ENCODE results near the gene CHKA.

The CHKA gene

DNA sequence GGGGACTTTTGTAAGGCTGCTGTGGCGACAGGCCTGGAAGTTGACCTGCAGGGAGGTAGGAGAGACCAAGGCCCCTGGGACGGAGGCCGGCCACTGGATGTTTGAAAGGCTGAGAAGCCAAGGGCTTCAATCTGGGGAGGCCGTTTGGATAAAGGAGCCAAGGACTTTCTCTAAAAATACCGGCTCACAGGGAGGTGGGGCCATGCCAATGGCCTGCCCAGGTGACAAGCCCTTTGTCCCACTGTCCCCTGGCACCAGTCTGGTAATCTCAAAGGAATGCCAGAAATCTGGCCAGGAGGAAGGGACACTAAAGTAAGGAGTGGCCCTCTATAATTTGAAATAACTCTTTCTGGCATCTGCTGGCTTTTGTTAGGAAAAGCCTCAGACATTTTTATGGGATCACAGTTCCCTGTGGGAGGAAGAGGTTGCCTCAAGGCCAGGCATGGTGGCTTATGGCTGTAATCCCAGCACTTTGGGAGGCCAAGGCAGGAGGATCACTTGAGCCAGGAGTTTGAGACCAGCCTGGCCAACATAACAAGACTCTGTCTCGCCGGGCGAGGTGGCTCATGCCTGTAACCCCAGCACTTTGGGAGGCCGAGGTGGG lies 1.9 kb upstream of the CHKA start:
- Histone ChIP-seq H3K27me3 (ENCODE audit: insufficient read depth, insufficient read length) (no peaks in the 10 kb centered on the region), H3K36me3 (ENCODE audit: insufficient read depth, insufficient read length, low read length) (peaks cover 5% of the 10 kb centered on the region), H3K9ac (ENCODE audit: insufficient read length, low read depth) (no peak overlapping the region), H3K4me1 (ENCODE audit: insufficient read depth, insufficient read length) (peaks cover 14% of the 10 kb centered on the region), H3K9me3 (ENCODE audit: insufficient read depth, low read length) (no peaks in the 10 kb centered on the region), H3K4me3 (ENCODE audit: insufficient read length, low read depth) (no peak overlapping the region)
- DNase-seq (ENCODE audit: low read depth, low spot score), result no peak
- TF ChIP-seq ZNF274 (IDR thresholded peaks at IDR 0.05; ENCODE audit: low read depth, low read length), result no peak
- TF ChIP-seq SUZ12 (IDR thresholded peaks at IDR 0.05; ENCODE audit: extremely low read depth, insufficient read depth, insufficient read length), result no peak
- TF ChIP-seq YY1 (IDR thresholded peaks at IDR 0.05; ENCODE audit: insufficient read depth, insufficient read length), result no peak

DNA sequence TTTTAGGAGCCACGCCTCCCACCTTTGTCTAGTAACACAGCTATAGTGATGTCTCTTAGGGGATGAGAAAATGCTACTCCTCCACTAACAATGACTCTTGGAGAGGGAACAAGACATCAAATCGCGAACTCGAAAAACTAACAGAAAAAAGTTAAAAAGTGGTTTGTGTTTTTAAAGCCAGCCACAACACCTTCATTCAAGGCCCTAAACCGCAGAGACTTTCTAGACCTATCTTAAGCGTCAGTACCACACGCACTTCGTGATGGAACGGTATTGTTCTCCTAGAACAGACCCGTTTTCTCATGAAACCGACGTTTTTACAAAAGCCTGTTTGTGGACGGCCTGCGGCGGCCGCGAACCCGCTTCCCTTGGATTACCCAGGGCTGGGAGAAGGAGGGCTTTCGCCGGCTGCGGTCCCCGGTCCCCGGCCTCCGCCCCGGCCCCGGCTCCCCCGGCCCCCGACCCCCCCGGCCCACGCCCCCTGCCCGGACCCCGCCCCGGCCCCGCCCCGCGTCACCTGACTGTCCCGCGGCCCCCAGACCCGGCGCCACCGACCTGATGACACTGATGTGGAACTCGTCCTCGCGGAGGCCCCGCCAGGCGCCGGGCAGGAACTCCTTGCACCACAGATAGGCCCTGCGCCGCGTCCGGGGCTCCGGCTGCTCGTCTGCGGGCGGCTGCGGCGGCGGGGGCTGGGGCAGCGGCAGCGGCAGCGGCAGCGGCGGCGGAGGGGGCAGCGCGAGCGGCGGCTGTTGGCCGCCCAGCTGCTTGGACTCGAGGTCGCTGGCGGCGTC lies 718 bp downstream of the CHKA start:
- TF ChIP-seq YY1 (IDR thresholded peaks at IDR 0.05; ENCODE audit: insufficient read depth, insufficient read length) (no peak), SUZ12 (IDR thresholded peaks at IDR 0.05; ENCODE audit: extremely low read depth, insufficient read depth, insufficient read length) (no peak), ZNF274 (IDR thresholded peaks at IDR 0.05; ENCODE audit: low read depth, low read length) (no peak)
- Histone ChIP-seq H3K4me1 (ENCODE audit: insufficient read depth, insufficient read length) (peaks cover 13% of the 10 kb centered on the region), H3K9me3 (ENCODE audit: insufficient read depth, low read length) (no peaks in the 10 kb centered on the region), H3K4me3 (ENCODE audit: insufficient read length, low read depth) (peak overlapping the region; percentile 80), H3K36me3 (ENCODE audit: insufficient read depth, insufficient read length, low read length) (peaks cover 15% of the 10 kb centered on the region), H3K9ac (ENCODE audit: insufficient read length, low read depth) (peak overlapping the region; percentile 80), H3K27me3 (ENCODE audit: insufficient read depth, insufficient read length) (no peaks in the 10 kb centered on the region)
- no peak for DNase-seq (ENCODE audit: low read depth, low spot score)

DNA sequence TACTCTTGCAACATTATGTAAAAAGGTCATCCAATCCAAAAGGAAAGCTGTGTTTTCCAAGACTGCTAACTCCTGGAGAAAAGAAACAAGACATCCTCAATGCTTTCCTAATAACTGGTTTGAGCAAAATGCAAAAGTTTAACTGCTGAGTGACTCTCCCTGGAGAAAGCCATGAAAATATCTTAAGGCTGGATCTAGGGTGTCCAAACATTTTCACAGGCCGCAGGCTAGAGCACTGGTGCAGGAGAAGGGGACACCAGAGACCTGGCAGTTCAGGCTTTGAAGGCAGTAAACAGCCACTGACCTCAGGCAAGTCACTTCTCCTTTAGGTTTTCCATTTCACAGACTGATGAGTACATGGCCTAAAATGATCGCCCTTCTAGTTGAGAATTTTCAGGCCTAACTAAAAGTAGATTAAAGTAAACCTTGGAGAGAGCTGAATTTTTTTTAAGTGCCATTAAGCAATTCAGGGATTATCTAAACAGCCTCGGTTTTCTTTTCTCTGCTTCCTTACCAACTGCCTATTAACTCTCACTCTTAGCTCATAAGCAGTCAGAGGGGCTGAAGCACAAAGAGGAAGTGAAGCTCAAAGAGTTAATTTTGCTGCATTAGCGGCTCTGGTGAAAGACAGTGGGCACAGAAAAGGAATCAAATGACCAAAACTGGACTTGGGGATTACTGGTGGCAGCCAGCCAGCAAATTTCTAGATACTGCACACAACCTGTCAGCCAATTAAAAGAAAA lies 2.3 kb downstream of the CHKA start:
- Histone ChIP-seq H3K9me3 (ENCODE audit: insufficient read depth, low read length) (no peaks in the 10 kb centered on the region), H3K36me3 (ENCODE audit: insufficient read depth, insufficient read length, low read length) (peaks cover 22% of the 10 kb centered on the region), H3K9ac (ENCODE audit: insufficient read length, low read depth) (peak overlapping the region; percentile 16), H3K4me1 (ENCODE audit: insufficient read depth, insufficient read length) (peaks cover 5% of the 10 kb centered on the region), H3K4me3 (ENCODE audit: insufficient read length, low read depth) (peak overlapping the region; percentile 0), H3K27me3 (ENCODE audit: insufficient read depth, insufficient read length) (no peaks in the 10 kb centered on the region)
- no peak for TF ChIP-seq SUZ12 (IDR thresholded peaks at IDR 0.05; ENCODE audit: extremely low read depth, insufficient read depth, insufficient read length)
- TF ChIP-seq YY1 (IDR thresholded peaks at IDR 0.05; ENCODE audit: insufficient read depth, insufficient read length), result no peak
- TF ChIP-seq ZNF274 (IDR thresholded peaks at IDR 0.05; ENCODE audit: low read depth, low read length), result no peak
- no peak for DNase-seq (ENCODE audit: low read depth, low spot score)

GRCh38 chr11:68117853-68118470 lies 3.2 kb downstream of the CHKA start:
- Histone ChIP-seq H3K9ac (ENCODE audit: insufficient read length, low read depth) (no peak overlapping the region), H3K4me1 (ENCODE audit: insufficient read depth, insufficient read length) (peaks cover 5% of the 10 kb centered on the region), H3K36me3 (ENCODE audit: insufficient read depth, insufficient read length, low read length) (peaks cover 23% of the 10 kb centered on the region), H3K27me3 (ENCODE audit: insufficient read depth, insufficient read length) (no peaks in the 10 kb centered on the region), H3K9me3 (ENCODE audit: insufficient read depth, low read length) (no peaks in the 10 kb centered on the region), H3K4me3 (ENCODE audit: insufficient read length, low read depth) (no peak overlapping the region)
- no peak for TF ChIP-seq ZNF274 (IDR thresholded peaks at IDR 0.05; ENCODE audit: low read depth, low read length)
- no peak for DNase-seq (ENCODE audit: low read depth, low spot score)

- no peak overlapping the region for H3K9ac ChIP-seq (ENCODE audit: insufficient read length, low read depth)
- H3K4me1 ChIP-seq (ENCODE audit: insufficient read depth, insufficient read length), result peaks cover 5% of the 10 kb centered on the region
- peaks cover 23% of the 10 kb centered on the region for H3K36me3 ChIP-seq (ENCODE audit: insufficient read depth, insufficient read length, low read length)
- no peaks in the 10 kb centered on the region for H3K9me3 ChIP-seq (ENCODE audit: insufficient read depth, low read length)
- no peak for TF ChIP-seq ZNF274 (IDR thresholded peaks at IDR 0.05; ENCODE audit: low read depth, low read length)
- TF ChIP-seq SUZ12 (IDR thresholded peaks at IDR 0.05; ENCODE audit: extremely low read depth, insufficient read depth, insufficient read length), result no peak
- no peak for TF ChIP-seq YY1 (IDR thresholded peaks at IDR 0.05; ENCODE audit: insufficient read depth, insufficient read length)
- no peak for DNase-seq (ENCODE audit: low read depth, low spot score)
- no peak overlapping the region for H3K4me3 ChIP-seq (ENCODE audit: insufficient read length, low read depth)
- no peaks in the 10 kb centered on the region for H3K27me3 ChIP-seq (ENCODE audit: insufficient read depth, insufficient read length)
Measured at GRCh38 chr11:68116974-68117373, 4.2 kb downstream of the CHKA start.

GRCh38 chr11:68116126-68116525 lies 5.1 kb downstream of the CHKA start:
- TF ChIP-seq ZNF274 (IDR thresholded peaks at IDR 0.05; ENCODE audit: low read depth, low read length) (no peak), SUZ12 (IDR thresholded peaks at IDR 0.05; ENCODE audit: extremely low read depth, insufficient read depth, insufficient read length) (no peak), YY1 (IDR thresholded peaks at IDR 0.05; ENCODE audit: insufficient read depth, insufficient read length) (no peak)
- Histone ChIP-seq H3K9me3 (ENCODE audit: insufficient read depth, low read length) (no peaks in the 10 kb centered on the region), H3K4me1 (ENCODE audit: insufficient read depth, insufficient read length) (peaks cover 5% of the 10 kb centered on the region), H3K27me3 (ENCODE audit: insufficient read depth, insufficient read length) (no peaks in the 10 kb centered on the region), H3K36me3 (ENCODE audit: insufficient read depth, insufficient read length, low read length) (peaks cover 23% of the 10 kb centered on the region), H3K4me3 (ENCODE audit: insufficient read length, low read depth) (no peak overlapping the region), H3K9ac (ENCODE audit: insufficient read length, low read depth) (no peak overlapping the region)
- no peak for DNase-seq (ENCODE audit: low read depth, low spot score)

GRCh38 chr11:68115285-68115684 lies 5.9 kb downstream of the CHKA start:
- no peak overlapping the region for H3K4me3 ChIP-seq (ENCODE audit: insufficient read length, low read depth)
- H3K4me1 ChIP-seq (ENCODE audit: insufficient read depth, insufficient read length), result peaks cover 5% of the 10 kb centered on the region
- no peaks in the 10 kb centered on the region for H3K27me3 ChIP-seq (ENCODE audit: insufficient read depth, insufficient read length)
- H3K9ac ChIP-seq (ENCODE audit: insufficient read length, low read depth), result no peak overlapping the region
- no peak for TF ChIP-seq SUZ12 (IDR thresholded peaks at IDR 0.05; ENCODE audit: extremely low read depth, insufficient read depth, insufficient read length)
- TF ChIP-seq ZNF274 (IDR thresholded peaks at IDR 0.05; ENCODE audit: low read depth, low read length), result no peak
- no peak for TF ChIP-seq YY1 (IDR thresholded peaks at IDR 0.05; ENCODE audit: insufficient read depth, insufficient read length)
- H3K36me3 ChIP-seq (ENCODE audit: insufficient read depth, insufficient read length, low read length), result peaks cover 23% of the 10 kb centered on the region
- no peaks in the 10 kb centered on the region for H3K9me3 ChIP-seq (ENCODE audit: insufficient read depth, low read length)
- no peak for DNase-seq (ENCODE audit: low read depth, low spot score)
